OCI-LY3 (cell line): ENCODE data around the gene GPR15LG.

Experiments
- CTCF ChIP-seq: fragments of 200-600, 300-600 bp; sonication (generic); IDR thresholded peaks from 2 replicates; pipeline ENCODE4 v1.5.1; 2014; ENCODE audit warnings: antibody characterized with exemption, low read length, low read depth
- EZH2phosphoT487 ChIP-seq: fragments of 200-600 bp; shearing (Covaris generic); IDR thresholded peaks from 2 replicates; pipeline ENCODE4 v1.6.1; 2018; ENCODE audit warnings: antibody characterized with exemption, mixed run types, low read depth

GRCh38 chr10:84205049-84205852, 31.6 kb downstream of the GPR15LG start:
- TF ChIP-seq CTCF (peak; percentile 81), EZH2phosphoT487 (no peak)
